ENCODE data around the gene PDXP.

PDXP gene

DNA sequence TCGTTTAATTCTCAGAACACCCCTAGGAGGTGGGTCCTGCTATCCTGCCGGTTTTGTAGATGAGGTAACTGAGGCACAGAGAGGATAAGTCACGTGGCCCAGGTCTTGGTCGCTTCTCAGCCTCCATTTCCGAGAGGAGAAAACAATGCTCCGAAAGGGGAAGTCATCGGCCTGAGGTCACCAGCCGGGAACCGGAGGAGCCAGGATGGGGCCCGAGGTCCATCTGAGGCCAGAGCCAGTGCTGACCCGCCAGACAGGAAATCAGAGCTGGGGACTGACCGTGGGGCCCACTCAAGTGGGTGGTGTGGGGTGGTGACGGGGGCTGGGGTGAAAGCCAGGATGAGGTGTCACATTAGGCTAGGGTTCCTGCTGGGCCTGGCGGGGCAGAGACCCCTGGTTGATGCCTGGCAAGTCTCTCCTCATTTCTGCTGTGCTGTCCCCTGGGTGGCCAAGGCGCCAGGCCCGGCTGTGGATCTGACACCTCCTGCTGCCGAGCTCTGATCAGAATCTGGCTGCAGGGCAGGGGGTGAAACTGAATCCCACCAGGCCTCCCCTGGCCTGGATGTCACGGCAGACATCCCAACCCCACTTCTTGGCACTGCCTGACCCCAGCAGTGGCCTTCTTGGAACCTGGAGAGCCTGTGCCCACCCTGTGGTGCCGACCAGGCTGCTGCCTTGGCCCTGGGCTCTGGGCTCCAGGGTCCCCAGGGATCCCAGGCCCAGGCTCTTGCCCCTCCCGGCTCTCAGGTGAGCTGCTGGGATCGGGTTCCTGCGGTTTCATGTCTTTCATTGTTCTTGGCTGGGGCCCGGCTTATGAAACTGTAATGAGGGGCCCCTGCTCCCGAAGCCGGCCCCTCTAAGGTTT is 50.3 kb downstream of the PDXP start:
- Histone ChIP-seq H3K27ac (ENCODE audit: low read depth, low read length) (no peak overlapping the region), H3K9ac (ENCODE audit: low read depth, low read length) (no peak overlapping the region), H3K4me1 (ENCODE audit: control insufficient read depth, insufficient read depth, low read length) (no peaks in the 10 kb centered on the region), H3K27me3 (ENCODE audit: control insufficient read depth, insufficient read depth, low read length) (no peaks in the 10 kb centered on the region), H3K9me3 (ENCODE audit: control insufficient read depth, insufficient read depth, low read length) (no peaks in the 10 kb centered on the region), H3K4me3 (ENCODE audit: low read depth, low read length) (no peak overlapping the region), H3K36me3 (ENCODE audit: control insufficient read depth, insufficient read depth, low read length) (peaks cover 52% of the 10 kb centered on the region)

DNA sequence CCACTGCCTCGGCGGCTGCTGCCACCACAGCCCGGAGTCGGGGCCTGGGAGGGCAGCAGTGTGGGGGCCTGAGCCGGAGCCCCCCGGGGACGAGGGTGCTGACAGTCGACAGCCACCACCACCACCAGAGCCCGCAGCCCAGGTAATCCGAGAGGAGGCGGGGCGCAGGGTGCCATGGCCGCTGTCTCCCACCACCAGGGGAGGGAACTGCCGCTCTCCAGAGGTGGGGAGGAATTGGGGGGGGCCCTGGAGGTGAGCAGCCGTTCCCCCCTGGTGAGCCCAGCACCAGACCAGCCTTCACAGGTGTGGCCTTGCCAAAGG is 50.9 kb downstream of the PDXP start:
- no peak overlapping the region for H3K27ac ChIP-seq (ENCODE audit: low read depth, low read length)
- H3K36me3 ChIP-seq (ENCODE audit: control insufficient read depth, insufficient read depth, low read length), result peaks cover 50% of the 10 kb centered on the region
- H3K27me3 ChIP-seq (ENCODE audit: control insufficient read depth, insufficient read depth, low read length), result no peaks in the 10 kb centered on the region
- H3K9me3 ChIP-seq (ENCODE audit: control insufficient read depth, insufficient read depth, low read length), result no peaks in the 10 kb centered on the region
- H3K4me3 ChIP-seq (ENCODE audit: low read depth, low read length), result no peak overlapping the region
- no peak overlapping the region for H3K9ac ChIP-seq (ENCODE audit: low read depth, low read length)
- H3K4me1 ChIP-seq (ENCODE audit: control insufficient read depth, insufficient read depth, low read length), result no peaks in the 10 kb centered on the region

DNA sequence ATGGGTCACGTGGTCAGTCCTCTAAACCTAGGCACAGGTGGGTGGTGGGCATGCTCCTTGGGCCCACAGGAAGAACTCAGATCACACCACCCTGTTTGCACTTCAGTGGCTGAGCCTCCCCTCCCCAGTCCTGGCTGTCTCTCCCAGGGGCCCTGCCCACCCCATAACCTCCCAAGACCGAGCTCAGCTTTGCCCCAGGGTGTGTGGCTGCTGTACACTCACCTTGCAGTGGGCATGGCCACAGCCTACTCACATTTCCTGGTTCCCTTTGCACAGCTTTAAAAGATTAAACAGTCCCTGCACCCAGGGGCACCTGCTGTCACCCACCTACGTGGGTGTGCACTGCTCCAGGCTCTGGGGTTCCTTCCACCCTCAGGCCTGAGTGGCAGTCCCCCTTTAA is 52.2 kb downstream of the PDXP start:
- peaks cover 45% of the 10 kb centered on the region for H3K36me3 ChIP-seq (ENCODE audit: control insufficient read depth, insufficient read depth, low read length)

DNA sequence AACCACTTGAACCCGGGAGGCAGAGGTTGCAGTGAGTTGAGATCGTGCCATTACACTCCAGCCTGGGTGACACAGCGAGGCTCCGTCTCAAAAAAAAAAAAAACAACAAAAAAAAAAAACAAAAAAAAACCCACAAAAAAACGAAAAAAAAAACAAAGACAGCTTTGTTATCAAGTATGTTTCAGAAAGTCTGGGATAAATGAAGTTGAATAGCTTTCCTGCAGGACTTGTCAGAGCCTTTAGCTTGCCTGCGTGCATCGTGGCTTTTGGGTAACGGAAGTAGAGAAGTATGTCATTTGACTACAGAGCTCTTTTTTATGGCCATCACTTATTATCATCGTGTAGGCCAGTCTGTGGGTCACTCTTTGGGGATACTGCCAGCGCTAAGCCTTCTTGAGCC is 53.0 kb downstream of the PDXP start:
- Histone ChIP-seq H3K4me1 (ENCODE audit: control insufficient read depth, insufficient read depth, low read length) (no peaks in the 10 kb centered on the region), H3K4me3 (ENCODE audit: low read depth, low read length) (no peak overlapping the region), H3K27me3 (ENCODE audit: control insufficient read depth, insufficient read depth, low read length) (no peaks in the 10 kb centered on the region), H3K36me3 (ENCODE audit: control insufficient read depth, insufficient read depth, low read length) (peaks cover 41% of the 10 kb centered on the region), H3K9me3 (ENCODE audit: control insufficient read depth, insufficient read depth, low read length) (no peaks in the 10 kb centered on the region), H3K27ac (ENCODE audit: low read depth, low read length) (no peak overlapping the region), H3K9ac (ENCODE audit: low read depth, low read length) (no peak overlapping the region)

More for the DNA sequence above, 52.2 kb downstream of the PDXP start:
- H3K4me1 ChIP-seq (ENCODE audit: control insufficient read depth, insufficient read depth, low read length), result no peaks in the 10 kb centered on the region
- no peak overlapping the region for H3K9ac ChIP-seq (ENCODE audit: low read depth, low read length)
- no peak overlapping the region for H3K4me3 ChIP-seq (ENCODE audit: low read depth, low read length)
- H3K9me3 ChIP-seq (ENCODE audit: control insufficient read depth, insufficient read depth, low read length), result no peaks in the 10 kb centered on the region
- no peak overlapping the region for H3K27ac ChIP-seq (ENCODE audit: low read depth, low read length)
- no peaks in the 10 kb centered on the region for H3K27me3 ChIP-seq (ENCODE audit: control insufficient read depth, insufficient read depth, low read length)

DNA sequence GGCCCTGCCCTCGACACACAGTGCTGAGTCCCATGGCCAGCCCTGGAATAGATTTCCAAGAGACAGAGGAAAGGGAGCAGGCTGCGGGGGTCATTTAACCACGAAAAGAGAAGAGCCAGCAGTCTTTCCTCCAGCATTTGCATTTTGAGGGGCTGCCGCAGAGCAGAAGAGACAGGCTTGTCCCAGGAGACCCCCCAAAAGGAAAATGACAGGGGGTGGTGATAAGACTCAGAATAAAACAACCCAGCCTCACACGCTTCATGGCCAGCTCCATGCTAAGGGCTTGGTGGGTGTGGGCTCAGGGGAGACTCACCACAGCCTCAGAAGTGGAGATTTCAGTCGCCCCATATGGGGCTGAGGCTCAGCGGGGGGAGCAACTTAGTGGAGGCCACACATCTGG is 55.2 kb downstream of the PDXP start:
- no peaks in the 10 kb centered on the region for H3K4me1 ChIP-seq (ENCODE audit: control insufficient read depth, insufficient read depth, low read length)
- no peaks in the 10 kb centered on the region for H3K9me3 ChIP-seq (ENCODE audit: control insufficient read depth, insufficient read depth, low read length)
- no peaks in the 10 kb centered on the region for H3K27me3 ChIP-seq (ENCODE audit: control insufficient read depth, insufficient read depth, low read length)
- no peak overlapping the region for H3K4me3 ChIP-seq (ENCODE audit: low read depth, low read length)
- H3K27ac ChIP-seq (ENCODE audit: low read depth, low read length), result no peak overlapping the region
- H3K36me3 ChIP-seq (ENCODE audit: control insufficient read depth, insufficient read depth, low read length), result peaks cover 39% of the 10 kb centered on the region
- H3K9ac ChIP-seq (ENCODE audit: low read depth, low read length), result no peak overlapping the region

DNA sequence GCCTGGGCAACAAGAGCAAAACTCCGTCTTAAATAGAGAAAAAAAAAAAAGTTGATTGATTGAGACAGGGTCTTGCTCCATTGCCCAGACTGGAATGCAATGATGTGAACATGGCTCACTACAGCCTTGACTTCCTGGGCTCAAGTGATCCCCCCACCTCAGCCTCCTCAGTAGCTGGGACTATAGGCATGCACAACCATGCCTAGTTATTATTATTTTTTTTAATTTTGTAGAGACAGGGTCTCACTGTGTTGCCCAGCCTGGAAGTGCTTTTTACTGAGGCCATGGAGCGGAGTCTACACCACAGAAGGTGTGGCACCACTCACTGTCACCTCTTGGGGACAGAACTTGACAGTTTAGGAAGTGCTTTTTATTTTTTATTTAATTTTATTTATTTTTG is 56.1 kb downstream of the PDXP start:
- Histone ChIP-seq H3K4me3 (ENCODE audit: low read depth, low read length) (no peak overlapping the region), H3K4me1 (ENCODE audit: control insufficient read depth, insufficient read depth, low read length) (no peaks in the 10 kb centered on the region), H3K36me3 (ENCODE audit: control insufficient read depth, insufficient read depth, low read length) (peaks cover 39% of the 10 kb centered on the region), H3K27me3 (ENCODE audit: control insufficient read depth, insufficient read depth, low read length) (no peaks in the 10 kb centered on the region), H3K9ac (ENCODE audit: low read depth, low read length) (no peak overlapping the region), H3K9me3 (ENCODE audit: control insufficient read depth, insufficient read depth, low read length) (no peaks in the 10 kb centered on the region), H3K27ac (ENCODE audit: low read depth, low read length) (no peak overlapping the region)

DNA sequence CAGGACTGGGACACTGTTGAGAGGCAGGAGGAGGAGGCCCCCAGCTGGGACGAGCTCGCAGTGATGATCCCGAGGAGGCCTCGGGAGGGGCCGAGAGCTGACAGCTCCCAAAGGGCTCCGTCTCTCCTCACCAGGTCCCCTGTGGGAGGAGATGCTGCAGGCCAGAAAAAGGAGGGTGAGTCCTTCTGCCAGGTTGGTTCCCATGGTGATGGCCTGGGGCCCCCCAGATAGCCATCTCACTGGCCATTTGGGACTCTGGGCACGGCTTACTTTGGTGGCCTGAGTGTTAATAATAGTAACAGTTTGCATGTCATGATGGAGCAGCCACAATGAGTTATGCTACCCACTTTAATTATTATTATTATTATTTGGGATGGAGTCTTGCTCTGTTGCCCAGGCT is 57.2 kb downstream of the PDXP start:
- H3K4me1 ChIP-seq (ENCODE audit: control insufficient read depth, insufficient read depth, low read length), result no peaks in the 10 kb centered on the region
- no peaks in the 10 kb centered on the region for H3K9me3 ChIP-seq (ENCODE audit: control insufficient read depth, insufficient read depth, low read length)
- no peaks in the 10 kb centered on the region for H3K27me3 ChIP-seq (ENCODE audit: control insufficient read depth, insufficient read depth, low read length)
- H3K4me3 ChIP-seq (ENCODE audit: low read depth, low read length), result no peak overlapping the region
- no peak overlapping the region for H3K9ac ChIP-seq (ENCODE audit: low read depth, low read length)
- no peak overlapping the region for H3K27ac ChIP-seq (ENCODE audit: low read depth, low read length)
- peaks cover 30% of the 10 kb centered on the region for H3K36me3 ChIP-seq (ENCODE audit: control insufficient read depth, insufficient read depth, low read length)
